HG03095 (cell line): ENCODE measurements around the gene DGKA.
"Not testable (repeated sequence)": the region's sequence is repeated elsewhere in the genome, so short reads cannot be mapped to it uniquely, and the experiment has no call there.

ENCODE experiments used
- ATAC-seq: cut with Tn5 transposase; IDR thresholded peaks from one replicate; pipeline ENCODE4 v1.9.1; 2021; ENCODE audit warnings: moderate library complexity; ENCODE audit not compliant: unreplicated experiment

Gene DGKA

DNA sequence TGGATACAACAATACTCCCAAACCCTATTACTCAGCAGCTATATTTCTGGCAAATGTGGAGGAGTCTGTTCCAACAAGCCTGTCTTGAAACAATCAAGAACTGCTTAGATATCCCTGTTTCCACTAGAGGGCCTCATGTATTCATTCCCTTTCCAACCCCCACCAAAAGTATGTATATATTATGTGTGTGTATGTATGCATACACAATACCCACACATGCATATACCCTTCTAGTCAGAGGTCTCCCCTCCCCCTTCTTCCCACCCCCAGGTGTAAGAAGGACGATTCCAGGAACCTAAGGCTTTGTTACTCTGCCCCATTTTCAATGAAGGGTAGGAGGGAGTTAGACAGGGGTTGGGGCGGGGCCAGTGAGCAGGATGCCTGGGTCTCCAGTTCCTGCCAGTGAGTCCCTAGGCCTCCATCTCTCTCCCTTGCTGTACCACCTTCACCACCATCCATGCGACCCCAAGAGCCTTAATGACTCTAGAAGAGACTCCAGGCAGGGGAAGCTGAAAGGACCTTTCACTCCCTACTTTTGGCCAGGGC lies at the start of gene DGKA:
TSS of gene DGKA (plus strand) at position 392 of the 546 bp plus-strand sequence. CDS start 5,342 bp downstream, outside the sequence.
- no peak for ATAC-seq

DNA sequence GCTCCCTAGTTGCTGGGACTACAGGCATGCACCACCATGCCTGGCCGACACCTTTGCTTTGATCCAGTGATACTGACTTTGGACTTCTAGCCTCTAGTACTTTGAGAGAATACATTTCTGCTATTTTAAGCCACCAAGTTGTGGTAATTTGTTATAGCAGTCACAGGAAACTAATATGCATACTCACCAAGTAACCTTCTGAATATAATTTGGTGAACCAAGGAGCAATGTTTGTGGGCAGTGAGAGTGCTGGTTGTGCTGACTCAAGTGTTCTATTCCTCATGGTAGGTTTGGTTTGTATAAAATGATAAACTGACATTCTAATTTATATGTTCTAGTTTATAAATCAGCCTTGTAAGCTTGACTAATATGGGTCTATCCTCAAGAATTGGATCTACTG lies 45.8 kb upstream of the DGKA start:
- no peak for ATAC-seq

DNA sequence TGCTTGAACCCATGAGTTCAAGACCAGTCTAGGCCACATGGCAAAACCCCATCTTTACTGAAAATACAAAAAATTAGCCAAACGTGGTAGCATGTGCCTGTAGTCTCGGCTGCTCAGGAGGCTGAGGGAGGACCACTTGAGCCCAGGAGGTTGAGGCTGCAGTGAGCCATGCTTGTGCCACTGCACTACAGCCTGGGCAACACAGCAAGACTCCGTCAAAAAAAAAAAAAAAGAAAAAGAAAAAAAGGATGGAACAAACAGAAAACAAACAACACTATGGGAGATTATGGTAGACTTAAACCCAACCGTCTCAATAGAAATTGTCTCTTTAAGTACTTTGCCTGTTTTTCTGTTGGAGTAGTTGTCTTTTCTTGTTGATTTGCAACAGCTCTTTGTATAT lies 39.7 kb upstream of the DGKA start:
- ATAC-seq = no peak

DNA sequence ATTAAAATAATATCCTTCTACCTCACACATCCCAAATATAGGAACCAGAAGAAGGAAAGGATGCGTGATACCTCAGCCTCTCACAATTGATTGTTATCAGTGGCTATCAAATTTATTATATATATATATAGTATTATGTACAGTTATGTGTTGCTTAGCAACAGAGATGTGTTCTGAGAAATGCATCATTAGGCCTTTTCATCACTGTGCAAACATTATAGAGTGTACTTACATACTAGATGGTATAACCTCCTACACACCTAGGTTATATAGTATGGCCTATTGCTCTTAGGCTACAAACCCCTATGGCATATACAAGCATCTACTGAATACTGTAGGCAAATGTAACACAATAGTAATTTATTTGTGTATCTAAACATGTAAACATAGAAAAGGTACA lies 37.2 kb upstream of the DGKA start:
- ATAC-seq = no peak

DNA sequence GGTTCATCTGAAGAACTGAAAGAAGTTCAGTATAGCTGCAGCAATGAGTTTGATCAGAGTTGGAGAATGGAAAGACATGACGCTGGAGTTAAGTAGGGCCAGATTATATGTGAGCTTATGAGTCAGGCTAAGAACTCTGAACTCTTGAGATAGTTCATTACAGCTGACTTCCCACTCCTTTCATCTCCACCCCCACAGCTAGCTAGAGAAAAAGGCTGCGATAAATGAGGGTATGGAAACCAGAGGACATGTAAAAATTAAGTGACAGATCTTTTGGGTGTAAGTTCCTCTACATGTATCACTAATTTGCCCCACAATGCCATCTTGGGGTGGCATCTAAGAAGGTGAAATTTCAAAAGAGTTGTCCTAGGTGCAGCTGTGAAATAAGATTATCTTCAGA lies 31.9 kb upstream of the DGKA start:
- ATAC-seq = no peak

DNA sequence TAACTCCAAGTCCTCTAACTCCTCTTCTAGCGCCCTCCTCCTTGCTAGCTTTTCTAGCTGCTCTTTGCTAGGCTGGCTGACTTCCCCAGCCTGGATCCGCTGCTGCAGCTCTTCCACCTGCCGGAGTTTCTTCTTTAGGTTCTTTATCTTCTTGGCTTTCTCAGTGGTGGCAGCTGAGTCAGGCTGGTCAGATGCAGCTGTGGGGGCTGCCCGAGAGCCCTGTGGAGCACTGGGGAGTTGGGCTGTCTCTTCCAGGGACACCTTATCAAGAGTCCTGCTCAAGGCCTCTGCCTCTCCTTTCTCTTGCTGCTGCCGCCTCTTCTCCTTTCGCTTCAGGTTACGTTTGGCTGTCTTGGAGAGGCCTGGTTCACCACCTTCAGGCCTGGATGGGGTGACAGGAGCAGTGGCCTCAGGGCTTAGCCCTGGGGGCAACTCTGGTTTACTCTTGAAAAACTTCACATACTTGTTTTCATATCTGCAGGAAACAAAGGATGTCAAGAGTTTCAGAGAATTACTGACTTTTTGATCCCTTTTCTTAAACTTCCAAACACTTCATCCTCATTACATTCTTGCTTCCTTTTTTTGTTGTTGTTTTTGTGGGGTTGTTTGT lies 29.0 kb upstream of the DGKA start:
- no peak for ATAC-seq

DNA sequence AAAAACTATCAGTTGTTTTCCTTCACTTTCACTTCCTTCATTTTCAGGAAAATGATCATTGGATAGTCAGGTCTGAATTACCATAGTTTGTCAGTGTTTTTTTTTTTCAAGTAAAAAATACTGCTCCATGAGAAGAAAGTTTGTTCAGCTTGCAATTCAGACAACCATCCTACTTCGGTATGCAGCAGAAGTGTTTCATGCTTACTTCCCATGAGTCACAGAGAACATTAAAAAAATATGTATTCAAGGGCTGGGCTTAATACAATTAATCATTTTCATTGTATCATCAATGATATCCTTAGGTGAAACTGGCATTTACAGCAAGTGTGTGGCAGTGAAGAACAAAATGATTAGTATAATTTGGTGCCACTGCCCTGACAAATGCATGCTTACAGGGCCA lies 24.9 kb upstream of the DGKA start:
- ATAC-seq = no peak

DNA sequence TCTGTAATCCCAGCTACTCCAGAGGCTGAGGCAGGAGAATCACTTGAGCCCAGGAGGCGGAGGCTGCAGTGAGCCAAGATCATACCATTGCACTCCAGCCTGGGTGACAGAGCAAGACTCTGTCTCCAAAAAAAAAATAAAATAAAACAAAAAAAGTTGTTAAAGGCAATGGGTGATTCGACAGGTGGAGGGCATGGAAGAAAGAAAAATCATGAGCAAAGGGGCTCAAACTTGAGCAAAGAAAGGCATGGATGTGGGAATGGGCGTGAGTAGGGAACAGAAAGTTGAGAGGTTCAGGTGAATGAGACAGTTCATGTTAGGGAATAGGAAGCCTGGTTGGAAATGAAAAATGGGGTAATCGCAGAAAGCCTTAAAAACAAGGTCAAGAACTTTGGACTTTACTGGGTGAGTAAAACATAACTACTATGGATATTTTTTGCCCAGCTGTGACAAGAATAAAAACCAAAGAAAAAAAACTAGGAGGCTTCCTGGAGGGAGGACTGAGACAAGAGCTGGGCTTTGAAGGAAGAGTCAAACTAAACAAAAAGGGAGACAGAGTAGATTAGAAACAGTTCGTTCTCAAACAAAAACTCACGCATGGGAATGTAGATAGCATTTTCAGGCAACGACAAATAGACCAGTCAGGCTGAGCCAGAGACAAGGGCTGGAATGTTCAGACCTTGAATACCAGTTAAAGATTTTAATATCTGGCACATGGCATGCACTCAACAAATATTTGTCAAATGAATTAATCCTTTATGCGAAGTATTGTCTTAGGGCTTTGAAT lies 22.0 kb upstream of the DGKA start:
- no peak for ATAC-seq

DNA sequence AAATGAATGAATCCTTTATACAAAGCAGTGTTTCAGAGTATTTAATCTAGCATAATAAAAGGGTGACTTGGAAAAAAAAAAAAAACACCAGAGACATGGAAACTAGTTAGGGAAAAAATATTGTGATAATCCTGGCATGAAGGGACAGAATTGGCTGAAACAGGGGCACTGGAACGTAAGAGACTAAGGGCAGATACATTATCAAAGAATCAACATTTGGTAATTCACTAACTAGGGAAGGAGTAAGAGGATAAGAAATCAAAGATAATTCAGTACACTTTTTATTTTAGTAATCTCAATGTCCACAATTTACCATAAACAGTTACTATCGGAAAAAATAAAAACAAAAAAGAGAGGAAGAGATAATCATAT lies 21.5 kb upstream of the DGKA start:
- no peak for ATAC-seq

DNA sequence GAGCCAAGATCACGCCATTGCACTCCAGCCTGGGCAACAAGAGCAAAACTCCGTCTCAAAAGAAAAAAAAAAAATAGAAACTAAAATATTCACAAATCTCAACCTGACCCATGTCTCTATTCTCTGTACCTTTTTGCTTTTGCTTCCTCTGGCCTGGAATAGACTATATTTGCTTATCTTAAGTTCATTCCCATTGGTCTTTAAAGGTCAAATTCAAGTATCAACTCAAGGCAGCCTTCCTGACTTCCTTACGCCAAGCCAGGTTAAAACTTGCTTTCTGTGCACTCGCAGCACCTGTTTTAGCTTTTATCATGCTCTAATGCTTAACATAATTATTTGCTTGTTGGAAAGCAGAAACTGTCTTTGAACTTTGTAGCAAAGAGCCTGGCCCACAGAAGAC lies 18.1 kb upstream of the DGKA start:
- ATAC-seq = no peak

DNA sequence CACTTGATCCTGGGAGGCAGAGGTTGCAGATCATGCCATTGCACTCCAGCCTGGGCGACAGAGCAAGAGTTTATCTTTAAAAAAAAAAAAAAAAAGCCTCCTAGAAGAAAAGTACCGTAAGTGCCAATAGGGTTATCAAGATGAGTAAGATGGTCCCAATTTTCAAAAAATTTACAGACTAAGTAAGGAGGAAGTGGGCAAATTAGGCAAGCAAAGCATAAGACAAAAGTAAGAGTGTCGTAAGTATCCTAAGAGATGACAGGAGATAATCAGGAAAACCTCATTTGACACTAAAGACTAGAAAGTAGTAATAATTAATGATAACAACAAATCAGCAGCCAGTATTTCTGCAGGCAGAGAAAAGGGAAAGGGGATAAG lies 15.5 kb upstream of the DGKA start:
- ATAC-seq = no peak

DNA sequence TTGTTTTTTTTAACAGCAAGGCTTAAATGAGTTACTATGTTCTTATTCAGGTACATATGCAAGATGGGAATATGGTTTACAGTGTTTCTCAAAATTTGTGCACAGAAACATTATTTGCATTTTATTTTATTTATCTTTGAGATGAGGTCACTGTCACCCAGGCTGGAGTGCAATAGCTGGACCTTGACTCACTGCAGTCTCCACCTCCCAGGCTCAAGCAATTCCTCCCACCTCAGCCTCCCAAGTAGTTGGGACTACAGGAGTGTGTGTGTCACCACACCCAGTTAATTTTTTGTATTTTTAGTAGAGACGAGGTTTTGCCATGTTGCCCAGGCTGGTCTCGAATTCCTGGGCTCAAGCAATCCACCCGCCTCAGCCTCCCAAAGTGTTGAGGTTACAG lies 11.9 kb upstream of the DGKA start:
- ATAC-seq = not testable (repeated sequence)

DNA sequence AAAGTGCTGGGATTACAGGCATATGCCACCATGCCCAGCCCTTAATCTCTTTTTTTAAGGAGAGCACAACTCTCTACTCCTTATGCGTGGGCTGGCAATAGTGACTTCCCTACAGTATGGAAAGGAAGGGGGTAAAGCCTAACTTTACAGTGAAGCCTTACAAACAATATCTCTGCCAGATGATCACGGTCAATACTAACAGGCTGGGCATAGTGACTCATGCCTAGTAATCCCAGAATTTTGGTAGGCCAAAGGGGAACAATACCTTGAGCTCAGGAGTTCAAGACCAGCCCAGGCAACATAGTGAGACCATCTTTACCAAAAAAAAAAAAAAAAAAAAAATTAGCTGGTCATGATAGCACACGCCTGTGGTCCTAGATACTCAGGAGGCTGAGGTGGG lies 8.8 kb upstream of the DGKA start:
- no peak for ATAC-seq

DNA sequence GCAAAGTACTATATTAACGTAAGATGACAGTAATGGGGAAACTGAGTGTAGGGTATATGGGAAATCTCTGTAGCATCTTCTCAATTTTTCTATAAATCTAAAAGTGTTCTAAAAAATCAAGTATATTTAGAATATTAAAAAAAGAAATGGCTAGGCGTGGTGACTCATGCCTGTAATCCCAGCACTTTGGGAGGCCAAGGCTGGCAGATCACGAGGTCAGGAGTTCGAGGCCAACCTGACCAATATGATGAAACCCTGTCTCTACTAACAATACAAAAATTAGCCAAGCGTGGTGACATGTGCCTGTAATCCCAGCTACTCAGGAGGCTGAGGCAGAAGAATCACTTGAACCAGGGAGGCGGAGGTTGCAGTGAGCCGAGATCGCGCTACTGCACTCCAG lies 7.3 kb upstream of the DGKA start:
- ATAC-seq = not testable (repeated sequence)

DNA sequence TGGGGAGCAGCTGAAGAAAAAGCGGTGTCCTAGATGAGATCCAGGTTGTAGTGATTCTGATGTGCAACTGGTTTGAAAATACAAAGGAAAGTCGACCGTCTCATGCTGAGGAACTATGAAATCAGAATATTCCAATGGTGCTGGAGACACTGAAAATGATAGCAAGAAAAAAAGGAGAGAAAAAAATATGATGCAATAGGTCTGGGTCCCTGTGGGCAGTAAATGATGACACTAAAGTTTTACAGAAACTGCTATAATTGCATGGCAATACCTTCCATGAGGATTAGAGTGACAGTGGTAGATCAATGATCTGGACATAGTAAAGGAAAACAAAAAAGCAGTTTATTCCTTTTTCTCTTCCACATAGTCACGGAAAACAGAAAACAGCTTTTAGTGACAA lies 5.6 kb upstream of the DGKA start:
- ATAC-seq = no peak

DNA sequence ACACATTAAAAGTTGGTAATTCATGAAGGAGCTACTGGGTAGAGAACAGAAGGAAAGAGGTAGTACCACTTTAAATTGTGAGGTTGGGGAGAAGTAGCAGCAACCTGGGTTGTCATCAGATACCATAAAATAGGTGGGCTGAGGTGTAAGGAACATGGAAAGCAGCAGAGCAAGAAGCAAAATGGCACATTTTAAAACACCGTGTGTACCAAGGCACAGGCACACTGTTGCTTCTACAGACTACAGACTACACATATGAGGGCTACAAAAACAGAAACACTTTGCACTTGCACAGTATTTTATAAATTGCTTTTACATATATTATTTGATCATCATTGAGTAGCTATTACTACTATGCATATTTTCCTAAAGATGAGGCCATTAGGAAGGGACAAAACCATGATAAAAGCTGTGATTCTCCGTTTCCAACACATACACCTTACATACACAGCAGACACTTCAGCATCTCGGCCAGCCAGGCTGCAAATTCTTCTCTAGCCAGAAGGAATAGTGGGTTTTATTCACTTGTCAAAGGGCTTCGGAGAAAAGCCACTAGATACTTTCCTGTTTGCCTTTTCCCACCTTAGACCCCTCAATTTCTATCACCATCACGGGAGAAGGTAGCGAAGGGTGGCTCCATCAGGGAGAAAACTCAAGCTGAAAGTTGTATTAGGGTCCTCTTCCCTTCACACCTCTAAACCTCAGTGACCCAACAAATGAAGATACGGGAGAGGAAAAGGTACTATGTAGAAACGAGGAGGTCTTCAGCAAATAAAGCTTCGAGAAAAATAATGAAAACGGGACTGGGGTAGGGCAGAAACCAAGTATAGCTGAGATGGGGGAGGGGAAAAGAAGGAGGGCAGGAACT lies 4.9 kb upstream of the DGKA start:
- no peak for ATAC-seq

DNA sequence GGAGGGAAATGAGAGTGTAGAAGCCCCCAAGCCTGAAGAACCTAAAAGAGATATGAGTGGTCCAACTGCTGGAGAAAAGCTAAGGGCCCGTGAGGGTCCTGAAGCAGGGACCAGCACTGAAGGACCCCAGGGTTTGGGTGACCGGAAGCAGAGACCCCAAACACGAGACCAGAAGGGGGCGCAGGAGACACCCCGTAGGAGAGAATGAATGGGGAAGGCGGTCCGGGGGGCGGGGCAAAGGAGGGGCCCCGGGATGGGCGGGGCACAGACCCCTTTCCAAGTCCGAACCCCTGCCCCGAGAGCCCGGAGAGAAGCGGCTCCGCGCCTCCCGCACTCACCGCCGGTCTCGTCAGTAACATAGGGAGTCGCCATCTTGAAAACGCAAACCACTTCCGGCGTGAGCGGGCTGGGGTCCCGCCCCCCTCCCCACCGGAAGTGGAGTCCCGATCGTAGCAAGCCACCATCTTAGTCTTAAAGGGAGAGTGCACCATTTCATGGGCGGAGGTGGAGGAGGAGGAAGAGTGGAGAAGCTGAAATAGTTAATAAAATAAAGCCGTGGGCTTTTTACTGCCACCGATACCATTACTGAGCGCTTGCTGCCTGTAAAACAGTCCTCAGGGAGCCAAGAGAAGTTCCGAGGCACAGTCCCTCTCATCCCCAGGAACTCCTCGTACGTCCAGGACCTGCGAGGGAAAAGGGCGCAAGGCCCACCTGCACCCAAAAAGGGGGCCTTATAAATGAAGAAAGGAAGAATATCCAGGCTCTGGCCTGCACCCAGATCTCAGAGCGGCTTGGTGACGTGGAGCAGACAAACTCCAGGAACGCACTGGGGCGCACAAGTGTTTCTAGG lies 4.0 kb upstream of the DGKA start:
- ATAC-seq = peak; percentile 42

DNA sequence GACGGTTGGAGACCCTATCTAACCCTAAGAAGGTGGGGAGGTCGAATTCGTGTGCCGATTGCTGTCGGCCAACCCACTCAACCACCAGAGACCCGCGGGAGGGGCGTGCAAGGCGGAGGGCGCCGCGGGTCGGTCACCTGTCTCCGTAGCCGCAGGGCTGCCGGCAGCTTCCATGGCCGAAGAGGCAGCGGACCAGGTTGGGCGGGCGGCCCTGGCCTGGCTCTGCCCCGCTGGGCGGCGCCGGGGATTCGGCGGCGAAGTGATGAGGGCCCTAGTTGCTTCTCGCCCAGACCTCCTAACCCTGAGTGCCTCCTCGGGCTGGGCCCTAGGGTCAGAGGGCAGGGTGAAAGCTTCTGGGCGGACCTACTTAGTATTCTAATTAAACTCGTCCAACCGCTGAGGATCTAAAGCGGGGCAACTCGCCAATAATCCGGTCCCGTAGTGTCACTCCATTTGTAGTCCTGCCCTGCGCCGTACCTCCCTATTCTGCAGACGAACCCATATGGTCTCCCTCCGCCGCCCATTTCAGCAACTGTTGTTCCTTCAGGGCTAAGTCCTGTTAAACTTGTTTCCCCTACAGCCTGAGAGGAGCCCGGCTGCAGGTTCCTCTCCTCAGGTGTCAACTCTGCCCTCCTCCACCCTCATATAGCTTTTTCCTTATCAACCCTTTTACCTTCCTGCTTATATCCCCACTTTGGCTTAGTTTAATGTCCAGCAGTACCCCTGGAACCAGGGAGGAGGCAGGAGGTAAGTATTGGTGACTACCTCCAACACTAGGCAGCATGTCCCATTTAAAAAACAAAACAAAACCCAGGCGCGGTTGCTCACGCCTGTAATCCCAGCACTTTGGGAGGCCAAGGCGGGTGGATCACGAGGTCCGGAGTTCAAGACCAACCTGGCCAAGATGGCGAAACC lies 3.1 kb upstream of the DGKA start, which contains the start of gene PYM1:
TSS of gene PYM1 (minus strand) at position 307 of the 915 bp plus-strand sequence. CDS start at position 174, 133 bp downstream.
- ATAC-seq = peak; percentile 33

DNA sequence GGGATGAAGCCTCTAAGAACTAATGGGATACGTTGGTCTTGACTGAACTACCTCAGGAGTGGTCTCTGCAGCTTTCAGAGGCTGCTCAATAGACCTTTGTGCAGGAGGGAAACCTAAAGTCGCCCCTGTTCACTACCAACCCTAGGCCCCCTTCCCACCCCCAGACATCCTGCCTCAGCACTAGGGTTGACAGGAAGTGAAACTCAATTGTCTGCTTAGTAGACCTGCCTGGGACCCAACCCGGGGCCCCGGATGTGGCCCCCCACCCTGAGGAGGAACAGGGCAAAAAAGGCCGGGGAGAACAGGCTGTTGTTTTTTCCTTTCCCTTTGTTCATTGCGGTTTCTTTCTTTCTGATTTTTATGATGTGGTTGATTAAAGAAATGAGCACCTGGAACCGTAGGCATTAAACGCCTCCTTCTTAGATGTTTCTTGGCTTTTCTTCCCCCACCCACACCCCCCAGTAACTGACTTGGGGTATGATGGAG lies 1.6 kb upstream of the DGKA start:
- peak; percentile 41 for ATAC-seq
